ENCODE results near the gene ACIN1. TPM values are rescaled to one million over a fixed set of nuclear protein-coding genes. Genes with fewer than 3 reads are reported as not detected.

Gene ACIN1
- 34.0 and 103 TPM in 2 replicates for total RNA-seq

DNA sequence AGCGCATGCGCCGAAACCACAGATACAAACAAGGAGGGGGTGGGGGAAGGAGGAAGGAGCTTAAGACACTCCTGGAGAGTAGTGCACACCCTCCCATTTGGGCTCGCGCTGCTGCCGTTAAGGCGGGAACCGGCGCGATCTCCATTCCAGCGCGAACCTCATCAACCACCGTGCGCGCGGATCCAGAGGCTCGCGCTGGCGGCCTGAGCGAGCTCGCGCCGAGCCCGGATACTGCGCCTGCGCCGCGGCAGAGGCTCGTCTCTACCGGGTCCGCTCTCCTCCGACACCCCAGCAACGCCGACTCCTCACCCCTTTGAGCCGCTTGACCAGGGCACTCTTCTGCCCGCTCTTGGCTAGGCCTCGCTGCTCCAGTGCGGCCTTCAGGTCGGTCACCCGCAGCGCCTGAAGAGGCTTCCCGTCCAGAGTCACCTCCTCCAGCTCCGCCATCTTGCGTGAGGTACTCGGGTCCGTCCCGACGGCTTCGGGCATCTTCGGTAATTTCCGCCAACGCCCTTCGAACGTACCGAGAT, at the start of gene ACIN1:
Gene ACIN1 (minus strand): TSS at position 471 of the 530 bp plus-strand sequence. CDS start 24 bp downstream, at position 447.
- peak; percentile 79 for DNase-seq (ENCODE audit: low read depth)

GRCh38 chr14:23143911-23144310, 49.0 kb upstream of the ACIN1 start:
- no peak for DNase-seq (ENCODE audit: low read depth)

GRCh38 chr14:23142826-23143225, 47.9 kb upstream of the ACIN1 start:
- DNase-seq (ENCODE audit: low read depth), result no peak

- DNase-seq (ENCODE audit: low read depth), result peak; percentile 85
These were observed 46.9 kb upstream of the ACIN1 start for GRCh38 chr14:23141706-23142444.

- no peak for DNase-seq (ENCODE audit: low read depth)
These were observed 45.4 kb upstream of the ACIN1 start for GRCh38 chr14:23140371-23140770.

GRCh38 chr14:23139874-23140273, 44.9 kb upstream of the ACIN1 start:
- no peak for DNase-seq (ENCODE audit: low read depth)

- DNase-seq (ENCODE audit: low read depth), result peak; percentile 72
These were observed 43.0 kb upstream of the ACIN1 start for GRCh38 chr14:23137813-23138535.

DNA sequence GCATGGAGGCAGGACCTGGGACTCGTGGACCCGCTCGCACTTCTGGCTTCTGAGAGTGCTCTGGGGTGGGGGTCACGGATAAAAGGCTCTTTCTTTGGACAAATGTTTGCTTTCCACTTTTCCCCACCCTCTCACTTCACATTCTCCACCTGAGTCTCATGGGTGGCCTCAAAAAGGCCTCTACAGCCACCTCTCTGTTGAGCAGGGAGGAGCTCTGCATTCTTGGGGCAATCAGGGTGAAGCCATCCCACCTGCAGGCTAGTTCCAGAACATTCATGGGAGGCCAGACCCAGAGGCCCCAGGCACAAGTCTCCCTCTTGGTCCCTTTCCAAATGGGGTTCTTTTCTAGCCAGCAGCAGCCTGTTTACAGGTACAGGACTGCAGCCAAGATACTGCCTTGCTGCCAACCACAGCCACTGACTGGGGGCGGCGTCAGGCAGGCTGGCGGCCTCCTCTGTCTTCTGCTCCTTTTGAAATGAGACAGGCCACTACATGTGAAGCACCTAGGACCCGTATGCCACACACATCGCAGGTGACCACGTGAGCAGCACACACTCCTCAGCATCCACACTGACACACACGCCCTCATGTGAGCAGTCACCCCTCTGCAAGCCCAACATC, 42.4 kb upstream of the ACIN1 start:
- peak; percentile 50 for DNase-seq (ENCODE audit: low read depth)

- DNase-seq (ENCODE audit: low read depth), result no peak
These were observed 41.7 kb upstream of the ACIN1 start for GRCh38 chr14:23136566-23137133.

DNA sequence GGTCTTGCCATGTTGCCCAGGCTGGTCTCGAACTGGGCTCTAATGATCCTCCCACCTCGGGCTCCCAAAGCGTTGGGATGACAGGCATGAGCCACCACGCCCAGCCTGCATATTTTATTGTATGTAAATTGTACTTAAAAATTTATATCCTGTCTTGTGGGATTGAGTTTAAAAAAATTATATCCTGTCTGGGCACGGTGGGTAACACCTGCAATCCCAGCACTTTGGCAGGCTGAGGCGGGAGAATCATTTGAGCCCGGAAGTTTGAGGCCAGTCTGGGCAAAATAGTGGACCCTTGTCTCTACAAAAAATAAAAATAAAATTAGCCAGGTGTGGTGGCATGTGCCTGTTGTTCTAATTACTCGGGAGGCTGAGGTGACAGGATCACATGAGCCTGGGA, 38.0 kb upstream of the ACIN1 start:
- DNase-seq (ENCODE audit: low read depth), result no peak

DNA sequence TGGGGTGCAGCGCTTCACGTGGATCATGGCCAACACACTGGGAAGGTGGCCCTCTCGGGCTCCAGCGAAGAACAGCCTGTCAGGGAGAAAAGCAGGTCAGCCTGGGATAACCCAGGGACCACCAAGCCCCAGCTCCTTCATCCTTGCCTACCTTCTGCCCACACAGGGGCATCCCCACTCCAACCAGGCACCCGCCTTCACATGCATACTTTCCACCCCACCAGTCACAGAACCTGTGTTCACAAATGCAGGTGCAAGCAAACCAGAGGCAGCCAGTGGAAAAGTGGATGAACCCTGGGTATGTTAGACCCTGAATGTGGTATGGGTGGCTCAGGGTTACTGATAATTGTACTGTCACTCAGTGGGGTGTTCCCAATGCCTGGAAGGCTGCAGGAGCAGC, 36.5 kb upstream of the ACIN1 start:
- no peak for DNase-seq (ENCODE audit: low read depth)

- no peak for DNase-seq (ENCODE audit: low read depth)
These were observed 35.9 kb upstream of the ACIN1 start for GRCh38 chr14:23130871-23131270.

GRCh38 chr14:23129759-23130316, 34.9 kb upstream of the ACIN1 start:
- no peak for DNase-seq (ENCODE audit: low read depth)

- DNase-seq (ENCODE audit: low read depth), result no peak
These were observed 34.2 kb upstream of the ACIN1 start for GRCh38 chr14:23128969-23129758.

DNA sequence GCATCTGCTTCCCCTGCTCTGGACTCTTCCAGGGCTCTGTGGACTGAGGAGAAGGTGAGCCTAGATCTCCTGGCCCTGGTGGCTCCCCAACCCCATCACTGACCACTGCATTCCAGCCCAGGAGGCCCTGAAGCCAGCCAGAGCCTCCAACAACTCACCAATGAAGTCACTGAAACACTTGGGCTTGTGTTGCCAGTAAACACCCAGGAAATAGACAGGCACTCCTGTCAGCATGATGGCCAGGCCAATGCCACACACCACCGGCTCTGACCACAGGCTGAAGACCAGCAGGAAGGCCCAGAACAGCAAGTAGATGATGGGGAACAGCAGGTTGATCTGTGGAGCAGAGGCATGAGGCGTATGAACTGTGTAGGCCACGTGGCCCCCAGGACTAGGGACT, 32.9 kb upstream of the ACIN1 start:
- no peak for DNase-seq (ENCODE audit: low read depth)

- DNase-seq (ENCODE audit: low read depth), result no peak
These were observed 31.8 kb upstream of the ACIN1 start for GRCh38 chr14:23126548-23127278.

DNA sequence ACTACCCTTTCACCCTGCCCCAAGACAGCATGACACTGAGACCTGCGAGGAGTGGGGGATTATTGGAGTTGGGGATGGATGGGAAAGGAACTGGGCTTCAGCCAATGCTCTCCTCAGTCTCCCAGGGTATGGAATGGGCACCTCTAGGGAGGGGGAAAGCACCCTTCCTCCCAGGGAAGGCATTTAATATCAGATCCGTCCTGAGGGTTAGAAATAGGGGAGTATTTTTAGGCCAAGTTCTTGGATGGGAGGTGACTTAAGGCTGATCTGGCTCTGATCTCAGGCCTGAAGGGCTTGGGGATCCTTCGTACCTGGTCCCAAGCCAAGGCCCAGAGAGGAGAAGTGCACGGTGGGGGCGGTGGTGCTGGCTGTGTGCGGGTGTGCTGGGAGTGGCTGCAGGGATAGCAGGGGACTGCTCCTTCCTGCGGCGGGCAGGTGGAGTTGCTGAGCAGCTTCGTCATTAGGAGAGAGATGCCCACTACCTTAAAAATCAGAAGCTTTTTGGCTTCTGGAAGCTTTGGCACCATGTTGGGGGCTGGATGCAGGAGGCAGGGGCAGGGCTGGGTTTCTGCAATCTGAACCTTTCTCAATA, 31.1 kb upstream of the ACIN1 start:
- no peak for DNase-seq (ENCODE audit: low read depth)

DNA sequence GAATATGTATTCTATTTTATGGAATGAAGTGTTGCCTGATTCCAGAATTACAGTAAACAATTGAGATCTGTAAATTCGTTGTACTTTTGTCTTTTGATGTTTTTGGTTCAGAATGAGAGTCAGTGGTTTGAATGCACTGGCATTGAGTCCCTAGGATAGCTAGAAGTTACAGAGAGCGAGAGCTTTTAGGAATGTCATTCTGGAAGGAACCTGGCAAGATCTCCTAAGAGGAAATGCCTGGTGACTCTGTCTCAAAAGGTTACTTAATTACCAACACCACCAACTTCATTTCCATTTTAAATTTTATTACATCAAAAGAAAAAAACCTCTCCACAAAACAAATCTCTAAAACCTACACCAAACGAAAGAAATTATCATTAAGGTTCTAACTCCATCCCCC, 30.1 kb upstream of the ACIN1 start:
- DNase-seq (ENCODE audit: low read depth), result peak; percentile 33

DNA sequence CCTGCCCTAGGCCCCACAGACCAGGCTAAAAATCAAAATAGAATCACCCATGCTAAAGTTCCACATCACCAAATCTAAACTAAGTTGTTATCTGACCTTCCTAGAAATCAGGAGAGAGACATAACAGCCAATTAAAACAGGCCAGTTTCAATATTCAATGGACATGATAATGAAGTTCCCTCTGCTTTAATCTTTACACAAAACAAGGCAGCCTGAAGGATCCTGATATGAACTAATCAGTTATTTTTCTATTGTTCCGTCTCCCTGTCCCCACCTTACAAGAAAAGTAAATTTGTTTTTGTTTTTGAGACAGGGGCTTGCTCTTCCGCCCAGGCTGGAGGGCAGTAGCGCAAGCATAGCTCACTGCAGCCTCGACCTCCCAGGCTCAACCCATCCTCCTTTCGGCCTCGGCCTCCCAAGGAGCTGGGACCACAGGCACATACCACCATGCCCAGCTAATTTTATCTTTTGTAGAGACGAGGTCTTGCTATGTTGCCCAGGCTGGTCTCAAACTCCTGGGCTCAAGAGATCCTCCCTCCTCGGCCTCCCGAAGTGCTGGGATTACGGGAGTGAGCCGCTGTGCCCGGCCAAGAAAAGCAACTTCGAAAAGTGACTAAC, 29.5 kb upstream of the ACIN1 start:
- no peak for DNase-seq (ENCODE audit: low read depth)

DNA sequence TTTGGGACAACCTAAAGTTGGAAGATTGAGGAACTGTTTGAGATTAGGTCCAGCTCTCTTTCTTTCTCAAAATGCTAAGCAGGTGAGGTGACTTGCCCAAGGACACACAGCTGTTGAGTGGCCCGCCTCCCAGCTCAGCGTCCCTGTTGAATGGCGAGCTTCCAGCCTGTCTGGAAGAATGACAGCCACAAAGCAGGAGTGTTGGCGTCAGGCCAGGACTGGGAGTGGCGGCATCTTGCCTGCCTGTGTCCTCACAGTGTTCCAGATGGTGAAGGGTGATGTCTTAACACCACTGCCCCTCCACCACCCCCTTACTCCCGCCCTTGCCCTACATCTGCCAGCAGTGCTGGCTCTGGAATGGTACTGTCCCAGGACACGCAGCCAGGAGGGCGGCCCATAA, 28.5 kb upstream of the ACIN1 start:
- no peak for DNase-seq (ENCODE audit: low read depth)

All from renal cortical epithelial cell (primary cell).